Measurements from ENCODE around the gene LRRC63. TPM values are rescaled to one million over a fixed set of nuclear protein-coding genes. Genes with fewer than 3 reads are reported as not detected.

Gene LRRC63
- total RNA-seq, 6 donors from 2014 or later: 0.33 to 3.1 (median 0.66) TPM; not detected in 1

GRCh38 chr13:46315491-46316075 lies 103.9 kb downstream of the LRRC63 start:
- no peaks in the 10 kb centered on the region for H3K27me3 ChIP-seq
- ATAC-seq (ENCODE audit: low FRiP score in 2 of 2) (no peak), DNase-seq (no peak)
- H3K36me3 ChIP-seq: no peaks in the 10 kb centered on the region
- no peak overlapping the region for H3K27ac ChIP-seq
- no peaks in the 10 kb centered on the region for H3K9me3 ChIP-seq
- 83 to 86% methylated on average over 6 of the region's 6 CpGs for WGBS, 2 donors
- no peak overlapping the region for H3K4me3 ChIP-seq
- TF ChIP-seq POLR2AphosphoS5 (IDR thresholded peaks at IDR 0.05) (no peak), POLR2A (IDR thresholded peaks at IDR 0.05) (no peak), EP300 (IDR thresholded peaks at IDR 0.05) (no peak), CTCF (IDR thresholded peaks at IDR 0.05) (no peak)
- no peaks in the 10 kb centered on the region for H3K4me1 ChIP-seq

GRCh38 chr13:46317120-46317519 lies 105.4 kb downstream of the LRRC63 start:
- DNase-seq: no peak
- peaks cover 0 to 4% (median 0%) of the 10 kb centered on the region in 4 donors for H3K4me1 ChIP-seq

GRCh38 chr13:46318986-46319385 lies 107.3 kb downstream of the LRRC63 start:
- Histone ChIP-seq H3K27me3 (no peaks in the 10 kb centered on the region), H3K4me1 (peaks cover 0 to 4% (median 0%) of the 10 kb centered on the region in 4 donors), H3K9me3 (no peaks in the 10 kb centered on the region), H3K4me3 (no peak overlapping the region), H3K36me3 (no peaks in the 10 kb centered on the region), H3K27ac (no peak overlapping the region)
- WGBS, 2 donors: 89 to 100% methylated on average over 1 of the region's 1 CpG
- TF ChIP-seq EP300 (IDR thresholded peaks at IDR 0.05): no peak
- TF ChIP-seq POLR2AphosphoS5 (IDR thresholded peaks at IDR 0.05): no peak
- no peak for TF ChIP-seq POLR2A (IDR thresholded peaks at IDR 0.05)
- no peak for TF ChIP-seq CTCF (IDR thresholded peaks at IDR 0.05)
- DNase-seq (no peak), ATAC-seq (ENCODE audit: low FRiP score in 2 of 2) (no peak)

More at GRCh38 chr13:46317120-46317519, 105.4 kb downstream of the LRRC63 start:
- TF ChIP-seq POLR2A (IDR thresholded peaks at IDR 0.05) (no peak), POLR2AphosphoS5 (IDR thresholded peaks at IDR 0.05) (no peak), CTCF (IDR thresholded peaks at IDR 0.05) (no peak), EP300 (IDR thresholded peaks at IDR 0.05) (no peak)
- no peak overlapping the region for H3K27ac ChIP-seq
- no peaks in the 10 kb centered on the region for H3K36me3 ChIP-seq
- no peaks in the 10 kb centered on the region for H3K27me3 ChIP-seq
- no peaks in the 10 kb centered on the region for H3K9me3 ChIP-seq
- no peak overlapping the region for H3K4me3 ChIP-seq
- no peak for ATAC-seq (ENCODE audit: low FRiP score in 2 of 2)

GRCh38 chr13:46320406-46320805 lies 108.7 kb downstream of the LRRC63 start:
- H3K36me3 ChIP-seq: no peaks in the 10 kb centered on the region
- no peaks in the 10 kb centered on the region for H3K9me3 ChIP-seq
- peaks cover 0 to 4% (median 0%) of the 10 kb centered on the region in 4 donors for H3K4me1 ChIP-seq
- ATAC-seq (ENCODE audit: low FRiP score in 2 of 2) (peak in 1 of 2 donors; percentile 36), DNase-seq (no peak)
- no peaks in the 10 kb centered on the region for H3K27me3 ChIP-seq
- H3K27ac ChIP-seq: peak overlapping the region in 2 of 4 donors; percentile 10 to 57
- H3K4me3 ChIP-seq: no peak overlapping the region
- WGBS, 2 donors: 40 to 65% methylated on average over 3 of the region's 3 CpGs
- TF ChIP-seq CTCF (IDR thresholded peaks at IDR 0.05): no peak
- no peak for TF ChIP-seq EP300 (IDR thresholded peaks at IDR 0.05)
- TF ChIP-seq POLR2A (IDR thresholded peaks at IDR 0.05): no peak
- no peak for TF ChIP-seq POLR2AphosphoS5 (IDR thresholded peaks at IDR 0.05)

- no peak overlapping the region for H3K4me3 ChIP-seq
- no peaks in the 10 kb centered on the region for H3K9me3 ChIP-seq
- no peaks in the 10 kb centered on the region for H3K27me3 ChIP-seq
- ATAC-seq (ENCODE audit: low FRiP score in 2 of 2) (peak; percentile 18 to 63), DNase-seq (no peak)
- WGBS, 2 donors: 71 to 92% methylated on average over 4 of the region's 4 CpGs
- H3K27ac ChIP-seq: peak overlapping the region in 2 of 4 donors; percentile 17 to 57
- TF ChIP-seq CTCF (IDR thresholded peaks at IDR 0.05) (no peak), POLR2A (IDR thresholded peaks at IDR 0.05) (no peak), EP300 (IDR thresholded peaks at IDR 0.05) (no peak), POLR2AphosphoS5 (IDR thresholded peaks at IDR 0.05) (no peak)
- H3K36me3 ChIP-seq: no peaks in the 10 kb centered on the region
- H3K4me1 ChIP-seq: peaks cover 0 to 4% (median 0%) of the 10 kb centered on the region in 4 donors
Observed at GRCh38 chr13:46320821-46321220, 109.1 kb downstream of the LRRC63 start.

Data from upper lobe of left lung (tissue), 6 donors.